HG03045 (cell line): ENCODE results near the gene GNB3.

Source experiments
- ATAC-seq: cut with Tn5 transposase; IDR thresholded peaks from one replicate; pipeline ENCODE4 v1.9.1; 2021; ENCODE audit warnings: mild to moderate bottlenecking, moderate library complexity; ENCODE audit not compliant: unreplicated experiment

The GNB3 gene

DNA sequence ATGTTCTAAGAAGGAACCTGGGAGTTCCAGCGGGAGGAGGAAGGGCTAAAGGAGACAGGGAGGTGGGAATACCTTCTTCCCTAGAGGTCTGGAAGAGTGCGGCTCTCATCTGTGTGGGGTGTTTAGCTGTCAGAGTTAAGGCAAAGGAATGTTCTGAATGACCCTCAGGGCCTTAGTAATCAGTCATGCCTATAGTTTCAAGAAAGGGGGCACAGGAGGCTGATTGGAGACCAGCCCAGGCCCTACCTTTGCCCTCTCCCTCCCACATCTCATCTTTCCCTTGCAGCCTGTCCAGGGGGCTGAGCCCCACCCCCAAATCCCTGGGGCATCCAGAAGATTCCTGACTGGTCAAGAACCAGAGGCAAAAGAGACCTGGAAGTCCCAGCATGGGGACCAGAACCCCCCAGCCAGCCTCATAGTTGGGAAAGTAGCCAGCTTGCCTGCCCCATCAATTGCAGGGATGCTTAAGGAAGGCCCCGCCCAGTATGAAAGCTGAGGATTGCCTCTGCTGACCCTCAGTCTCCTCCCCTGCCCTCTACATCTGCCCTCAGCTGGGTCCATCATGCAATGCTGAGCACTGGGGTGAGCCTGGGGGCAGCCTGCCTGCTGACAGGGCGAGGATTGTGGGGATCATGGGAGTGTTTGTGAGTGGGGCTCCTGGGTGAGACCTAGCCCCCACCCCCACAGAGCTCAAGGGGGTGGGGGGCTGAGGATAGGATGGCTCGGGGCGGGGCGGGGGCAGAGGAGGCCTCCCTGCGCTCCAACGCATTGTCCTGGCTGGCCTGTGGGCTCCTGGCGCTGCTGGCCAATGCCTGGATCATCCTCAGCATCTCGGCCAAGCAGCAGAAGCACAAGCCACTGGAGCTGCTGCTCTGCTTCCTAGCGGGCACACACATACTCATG, 17.3 kb upstream of the GNB3 start:
- ATAC-seq = no peak

DNA sequence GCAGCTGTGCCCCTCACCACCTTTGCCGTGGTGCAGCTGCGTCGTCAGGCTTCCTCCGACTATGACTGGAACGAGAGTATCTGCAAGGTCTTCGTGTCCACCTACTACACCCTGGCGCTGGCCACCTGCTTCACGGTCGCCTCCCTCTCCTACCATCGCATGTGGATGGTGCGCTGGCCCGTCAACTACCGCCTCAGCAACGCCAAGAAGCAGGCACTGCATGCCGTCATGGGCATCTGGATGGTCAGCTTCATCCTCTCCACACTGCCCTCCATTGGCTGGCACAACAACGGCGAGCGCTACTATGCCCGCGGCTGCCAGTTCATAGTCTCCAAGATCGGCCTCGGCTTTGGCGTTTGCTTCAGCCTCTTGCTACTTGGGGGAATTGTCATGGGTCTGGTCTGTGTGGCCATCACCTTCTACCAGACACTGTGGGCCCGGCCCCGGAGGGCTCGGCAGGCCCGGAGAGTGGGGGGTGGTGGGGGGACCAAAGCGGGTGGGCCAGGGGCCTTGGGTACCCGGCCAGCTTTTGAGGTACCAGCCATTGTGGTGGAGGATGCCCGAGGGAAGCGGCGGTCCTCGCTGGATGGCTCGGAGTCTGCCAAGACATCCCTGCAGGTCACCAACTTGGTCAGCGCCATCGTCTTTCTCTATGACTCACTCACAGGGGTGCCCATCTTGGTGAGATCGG, 16.5 kb upstream of the GNB3 start:
- ATAC-seq = no peak

DNA sequence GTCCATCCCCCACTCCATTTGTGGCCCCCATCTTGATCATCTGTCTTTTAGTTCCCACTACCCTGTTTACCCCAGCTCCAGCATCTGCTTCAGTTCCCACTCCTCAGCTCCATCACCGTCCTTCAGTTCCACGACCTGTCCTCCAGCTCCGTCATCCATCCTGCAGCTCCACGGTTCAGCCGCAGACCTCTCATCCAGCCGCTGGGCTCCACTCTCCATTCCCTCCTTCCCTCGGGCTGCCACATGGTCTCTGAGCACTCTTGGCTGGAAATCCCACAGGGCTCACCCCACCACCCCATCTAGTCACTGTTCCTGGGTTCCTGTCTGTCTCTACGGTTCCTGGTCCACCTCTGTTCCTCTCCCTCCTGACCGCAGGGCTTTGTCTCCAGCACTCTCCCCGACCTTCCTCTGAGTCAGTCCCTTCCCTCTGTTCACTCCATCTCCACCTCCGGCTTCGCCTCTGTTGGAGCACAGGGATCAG, 15.8 kb upstream of the GNB3 start:
- ATAC-seq = no peak

DNA sequence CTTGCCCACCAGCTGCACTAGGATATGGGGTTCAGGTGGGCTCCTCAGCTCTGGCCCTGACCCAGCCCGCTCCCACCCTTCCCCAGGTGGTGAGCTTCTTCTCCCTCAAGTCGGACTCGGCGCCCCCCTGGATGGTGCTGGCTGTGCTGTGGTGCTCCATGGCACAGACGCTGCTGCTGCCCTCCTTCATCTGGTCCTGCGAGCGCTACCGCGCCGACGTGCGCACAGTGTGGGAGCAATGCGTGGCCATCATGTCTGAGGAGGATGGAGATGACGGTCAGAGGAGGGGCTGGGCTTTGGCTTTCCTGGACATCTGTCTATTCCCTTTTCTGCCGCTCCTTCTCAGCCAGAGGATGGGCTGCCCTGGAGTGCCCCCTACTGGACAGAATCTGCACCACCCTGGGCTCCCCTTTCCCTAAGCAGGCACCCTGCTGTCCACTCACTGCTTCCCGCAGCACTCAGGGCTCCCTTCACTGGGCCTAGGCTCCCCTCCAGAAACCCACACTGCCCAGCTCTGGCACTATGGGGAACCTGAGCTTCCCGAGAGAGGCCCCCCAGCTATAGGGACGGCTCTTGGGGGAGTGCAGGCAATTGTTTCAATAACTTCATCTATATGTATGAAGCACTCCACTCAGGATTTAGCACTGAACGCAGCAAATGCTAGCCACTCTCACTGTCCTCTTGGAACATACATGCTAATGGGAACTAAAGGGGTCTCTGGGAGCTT, 15.2 kb upstream of the GNB3 start:
- no peak for ATAC-seq

DNA sequence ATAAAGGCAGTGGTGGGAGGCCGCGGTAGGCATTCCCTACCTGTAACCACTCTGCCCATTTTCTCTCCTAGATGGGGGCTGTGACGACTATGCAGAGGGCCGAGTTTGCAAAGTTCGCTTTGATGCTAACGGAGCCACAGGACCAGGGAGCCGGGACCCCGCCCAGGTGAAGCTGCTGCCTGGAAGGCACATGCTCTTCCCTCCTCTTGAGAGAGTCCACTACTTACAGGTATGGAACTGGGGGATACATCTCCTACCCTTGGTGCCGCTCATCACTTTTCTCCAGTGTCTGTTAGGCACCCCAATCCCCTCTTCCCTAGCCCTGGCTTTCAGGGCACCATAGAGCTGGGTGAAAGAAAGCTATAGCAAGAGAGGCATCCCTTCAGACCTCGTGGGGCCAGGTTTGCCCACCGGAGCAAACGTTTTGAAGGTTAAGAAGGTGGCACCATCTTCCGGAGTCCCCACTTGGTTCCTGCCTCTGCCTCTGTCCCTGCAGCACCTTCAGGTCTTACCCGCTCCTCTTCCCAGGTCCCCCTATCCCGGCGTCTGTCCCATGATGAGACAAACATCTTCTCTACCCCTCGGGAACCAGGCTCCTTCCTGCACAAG, 14.5 kb upstream of the GNB3 start:
- no peak for ATAC-seq

DNA sequence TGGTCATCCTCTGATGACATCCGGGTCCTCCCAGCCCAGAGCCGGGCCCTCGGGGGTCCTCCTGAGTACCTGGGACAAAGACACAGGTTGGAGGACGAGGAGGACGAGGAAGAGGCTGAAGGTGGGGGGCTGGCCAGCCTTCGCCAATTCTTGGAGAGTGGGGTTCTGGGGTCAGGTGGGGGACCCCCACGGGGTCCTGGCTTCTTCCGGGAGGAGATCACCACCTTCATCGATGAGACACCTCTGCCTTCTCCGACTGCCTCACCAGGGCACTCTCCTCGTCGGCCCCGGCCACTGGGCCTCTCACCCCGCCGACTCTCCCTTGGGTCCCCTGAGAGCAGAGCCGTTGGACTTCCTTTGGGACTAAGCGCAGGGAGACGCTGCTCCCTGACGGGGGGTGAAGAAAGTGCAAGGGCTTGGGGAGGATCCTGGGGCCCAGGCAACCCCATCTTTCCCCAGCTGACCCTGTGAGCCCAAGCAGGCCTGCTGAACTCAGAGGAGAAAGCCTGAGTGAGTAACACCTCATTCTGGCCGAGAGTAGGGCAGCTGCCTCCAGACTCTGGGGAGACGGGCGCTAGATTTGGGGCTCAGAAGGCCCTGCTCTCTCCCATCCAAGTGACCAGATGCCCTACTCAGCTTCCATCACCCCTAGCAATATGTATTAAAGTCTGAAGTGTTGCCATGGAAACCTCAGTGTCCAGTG, 13.8 kb upstream of the GNB3 start:
- ATAC-seq = no peak

DNA sequence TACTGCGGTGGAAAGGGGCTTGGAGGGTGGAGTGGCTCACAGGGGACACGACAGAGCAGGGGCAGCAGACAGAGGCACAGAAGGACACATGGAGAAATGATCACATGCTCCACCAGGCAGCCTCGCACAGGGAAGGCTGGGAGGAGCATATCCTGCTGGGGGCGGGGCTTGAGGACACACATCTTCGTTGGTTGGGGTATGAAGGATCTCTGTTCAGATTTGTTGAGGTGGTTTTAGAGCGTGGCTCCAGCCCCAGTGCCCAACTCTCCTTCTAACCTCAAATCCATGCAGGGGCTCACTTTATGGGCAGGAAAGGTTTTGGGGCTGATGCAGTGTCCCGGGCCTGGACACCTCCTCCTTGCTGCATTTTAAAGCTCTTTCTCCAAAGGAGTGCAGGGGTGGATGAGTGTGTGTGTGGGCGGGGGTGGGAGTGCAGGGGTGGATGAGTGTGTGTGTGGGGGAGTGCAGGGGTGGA, 13.3 kb upstream of the GNB3 start:
- no peak for ATAC-seq

DNA sequence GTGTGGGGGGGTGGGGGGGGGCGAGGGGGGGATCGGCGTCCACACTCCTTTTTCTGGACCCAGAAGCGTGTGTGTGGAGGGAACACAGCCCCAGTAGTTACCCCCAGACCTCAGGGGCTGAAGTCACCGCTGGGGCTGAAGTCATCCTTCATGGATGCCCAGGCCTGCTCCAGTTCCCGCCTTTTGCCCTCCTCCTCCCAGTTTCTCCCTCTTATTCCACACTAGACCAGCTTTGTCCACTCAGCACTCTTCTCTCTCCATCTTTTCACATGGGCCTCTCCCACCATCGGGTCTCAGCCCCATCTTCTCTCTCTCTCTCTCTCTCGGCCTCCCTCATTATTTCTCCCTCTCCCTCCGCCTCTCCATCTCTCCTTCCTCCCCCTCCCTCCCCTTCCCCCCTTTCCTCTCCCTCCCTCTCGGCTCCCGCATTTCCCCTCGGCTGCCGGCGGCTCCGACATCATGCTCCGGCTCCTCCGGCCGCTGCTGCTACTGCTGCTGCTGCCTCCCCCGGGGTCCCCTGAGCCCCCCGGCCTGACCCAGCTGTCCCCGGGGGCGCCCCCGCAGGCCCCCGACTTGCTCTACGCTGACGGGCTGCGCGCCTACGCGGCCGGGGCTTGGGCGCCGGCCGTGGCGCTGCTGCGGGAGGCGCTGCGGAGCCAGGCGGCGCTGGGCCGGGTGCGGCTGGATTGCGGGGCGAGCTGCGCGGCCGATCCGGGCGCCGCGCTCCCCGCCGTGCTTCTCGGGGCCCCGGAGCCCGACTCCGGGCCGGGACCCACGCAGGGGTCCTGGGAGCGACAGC, 12.5 kb upstream of the GNB3 start, which contains the start of gene P3H3:
P3H3 (plus strand) TSS at position 426 of the 799 bp plus-strand sequence; CDS start at position 460, 34 bp downstream.
- ATAC-seq = no peak

DNA sequence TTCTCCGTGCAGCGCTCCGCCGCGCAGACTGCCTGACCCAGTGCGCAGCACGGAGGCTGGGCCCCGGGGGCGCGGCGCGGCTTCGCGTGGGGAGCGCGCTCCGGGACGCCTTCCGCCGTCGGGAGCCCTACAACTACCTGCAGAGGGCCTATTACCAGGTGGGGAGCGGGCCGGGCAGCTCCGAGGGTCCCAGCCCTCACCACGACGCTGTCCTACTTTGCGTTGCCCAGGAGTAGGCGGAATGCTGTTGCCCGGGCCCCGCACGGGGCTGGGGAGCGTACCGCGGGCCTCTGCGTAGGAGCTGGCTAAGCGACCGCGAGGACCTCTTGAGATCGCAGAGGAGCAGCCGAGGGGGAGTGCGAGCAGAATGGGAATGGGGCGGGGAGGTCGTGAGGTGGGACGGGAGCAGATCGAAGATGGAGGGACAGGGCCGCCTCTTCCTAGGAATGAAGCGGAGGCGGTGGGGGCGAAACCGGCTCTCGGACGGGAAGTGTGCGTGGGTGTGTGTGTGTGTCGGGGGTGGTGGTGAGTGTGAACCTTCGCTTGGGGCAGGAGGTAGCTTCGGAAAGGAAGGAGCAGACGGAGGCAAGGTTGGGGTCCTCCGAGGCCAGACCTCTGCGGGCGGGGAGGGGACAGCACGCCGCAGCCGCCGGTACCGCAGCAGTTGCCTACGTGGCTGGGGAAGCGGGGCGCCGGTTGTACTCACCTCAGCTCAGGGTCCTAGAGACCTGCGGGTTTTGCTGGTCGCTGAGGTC, 11.8 kb upstream of the GNB3 start:
- no peak for ATAC-seq

DNA sequence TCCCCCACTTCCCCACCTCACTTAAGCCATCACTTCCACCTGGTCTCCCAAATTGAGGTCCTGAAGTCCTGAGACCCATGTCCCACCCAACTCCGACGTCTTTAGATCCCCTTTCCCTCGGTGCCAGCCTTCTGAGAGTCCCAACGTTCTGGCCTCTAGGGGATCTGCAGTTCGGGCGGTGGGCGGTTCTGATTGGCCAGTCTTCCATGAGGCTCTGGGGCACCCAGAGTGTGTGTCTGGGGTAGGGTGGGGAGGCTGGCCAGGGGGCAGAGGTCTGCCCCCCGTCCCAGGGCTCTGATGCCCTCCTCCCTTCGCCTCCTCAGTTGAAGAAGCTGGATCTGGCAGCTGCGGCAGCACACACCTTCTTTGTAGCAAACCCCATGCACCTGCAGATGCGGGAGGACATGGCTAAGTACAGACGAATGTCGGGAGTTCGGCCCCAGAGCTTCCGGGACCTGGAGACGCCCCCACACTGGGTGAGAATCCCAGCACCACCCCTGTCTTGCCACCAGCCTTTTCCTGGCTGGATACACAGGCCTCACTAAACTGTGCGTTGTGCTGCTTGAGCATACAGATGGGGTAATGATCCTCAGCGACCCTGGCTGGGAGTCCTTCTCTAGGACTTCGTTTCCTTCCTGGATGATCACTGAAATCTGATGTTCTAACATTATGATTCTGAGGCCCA, 11.0 kb upstream of the GNB3 start:
- no peak for ATAC-seq

DNA sequence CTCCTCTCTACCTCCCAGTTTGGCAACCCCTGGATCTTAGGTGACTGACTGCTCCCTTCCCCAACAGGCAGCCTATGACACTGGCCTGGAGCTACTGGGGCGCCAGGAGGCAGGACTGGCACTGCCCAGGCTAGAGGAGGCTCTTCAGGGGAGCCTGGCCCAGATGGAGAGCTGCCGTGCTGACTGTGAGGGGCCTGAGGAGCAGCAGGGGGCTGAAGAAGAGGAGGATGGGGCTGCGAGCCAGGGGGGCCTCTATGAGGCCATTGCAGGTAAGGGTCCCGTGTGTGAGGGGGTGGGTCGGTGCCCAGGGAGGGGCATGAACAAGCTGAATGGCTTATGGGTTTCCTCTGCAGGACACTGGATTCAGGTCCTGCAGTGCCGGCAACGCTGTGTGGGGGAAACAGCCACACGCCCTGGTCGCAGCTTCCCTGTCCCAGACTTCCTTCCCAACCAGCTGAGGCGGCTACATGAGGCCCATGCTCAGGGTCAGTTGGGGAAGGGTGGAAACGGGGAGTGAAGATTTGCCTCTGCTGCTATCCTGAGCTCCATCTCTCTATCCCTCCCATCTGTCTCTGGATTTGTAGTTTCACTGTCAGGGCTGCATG, 10.3 kb upstream of the GNB3 start:
- ATAC-seq = no peak

DNA sequence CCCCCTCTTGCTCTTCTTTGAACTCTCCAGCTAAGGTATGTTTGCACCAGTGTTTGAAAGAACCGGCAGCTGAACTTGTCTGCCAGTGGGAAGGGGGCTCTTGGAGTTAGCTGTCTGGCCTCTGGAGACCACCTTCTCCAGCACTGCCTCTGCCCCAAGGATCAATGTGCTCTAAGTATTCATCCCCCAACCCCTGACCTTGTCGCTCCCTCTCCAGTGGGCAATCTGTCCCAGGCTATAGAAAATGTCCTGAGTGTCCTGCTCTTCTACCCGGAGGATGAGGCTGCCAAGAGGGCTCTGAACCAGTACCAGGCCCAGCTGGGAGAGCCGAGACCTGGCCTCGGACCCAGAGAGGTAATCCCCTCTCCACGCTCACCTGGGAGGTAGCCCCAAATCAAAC, 9.7 kb upstream of the GNB3 start:
- ATAC-seq = no peak

DNA sequence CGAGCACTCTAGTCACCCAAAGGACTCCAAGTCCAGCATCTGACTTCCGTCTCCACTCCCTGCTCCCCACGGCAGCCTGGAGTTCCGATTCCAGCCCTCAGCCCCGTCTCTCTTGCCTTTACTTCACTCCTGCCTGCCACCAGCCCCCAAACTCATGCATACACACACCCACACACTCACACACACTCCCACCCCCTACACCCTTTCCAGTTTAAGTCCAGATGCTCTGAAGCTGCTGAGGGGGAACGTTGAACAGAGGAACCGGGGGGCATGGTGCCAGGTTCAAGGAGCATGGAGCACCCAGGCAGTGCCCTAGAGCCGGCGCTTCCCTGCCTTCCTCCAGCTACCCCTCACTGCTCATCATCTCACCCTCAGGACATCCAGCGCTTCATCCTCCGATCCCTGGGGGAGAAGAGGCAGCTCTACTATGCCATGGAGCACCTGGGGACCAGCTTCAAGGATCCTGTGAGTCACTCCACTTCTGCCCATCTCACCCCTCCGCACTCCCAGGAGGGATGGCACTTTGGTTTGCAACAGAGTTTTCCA, 9.2 kb upstream of the GNB3 start:
- ATAC-seq = no peak

DNA sequence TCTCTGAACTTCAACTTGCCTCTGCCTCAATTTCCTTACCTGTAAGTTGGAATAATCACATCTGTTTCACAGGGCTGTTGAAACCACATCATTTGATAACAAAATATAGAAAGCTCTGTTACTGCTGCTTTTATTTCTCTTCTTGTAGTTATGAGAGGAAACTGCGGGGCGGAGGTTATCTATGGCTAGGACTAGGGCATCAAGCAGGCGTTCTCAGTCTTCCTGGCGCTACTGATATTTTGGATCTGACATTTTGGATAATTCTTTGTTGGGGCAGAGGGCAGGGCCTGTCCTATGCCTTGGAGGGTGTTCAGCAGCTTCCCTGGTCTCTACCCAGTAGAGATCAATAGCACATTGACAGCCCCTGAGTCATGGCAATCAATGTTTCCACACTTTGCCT, 8.6 kb upstream of the GNB3 start:
- ATAC-seq = no peak

DNA sequence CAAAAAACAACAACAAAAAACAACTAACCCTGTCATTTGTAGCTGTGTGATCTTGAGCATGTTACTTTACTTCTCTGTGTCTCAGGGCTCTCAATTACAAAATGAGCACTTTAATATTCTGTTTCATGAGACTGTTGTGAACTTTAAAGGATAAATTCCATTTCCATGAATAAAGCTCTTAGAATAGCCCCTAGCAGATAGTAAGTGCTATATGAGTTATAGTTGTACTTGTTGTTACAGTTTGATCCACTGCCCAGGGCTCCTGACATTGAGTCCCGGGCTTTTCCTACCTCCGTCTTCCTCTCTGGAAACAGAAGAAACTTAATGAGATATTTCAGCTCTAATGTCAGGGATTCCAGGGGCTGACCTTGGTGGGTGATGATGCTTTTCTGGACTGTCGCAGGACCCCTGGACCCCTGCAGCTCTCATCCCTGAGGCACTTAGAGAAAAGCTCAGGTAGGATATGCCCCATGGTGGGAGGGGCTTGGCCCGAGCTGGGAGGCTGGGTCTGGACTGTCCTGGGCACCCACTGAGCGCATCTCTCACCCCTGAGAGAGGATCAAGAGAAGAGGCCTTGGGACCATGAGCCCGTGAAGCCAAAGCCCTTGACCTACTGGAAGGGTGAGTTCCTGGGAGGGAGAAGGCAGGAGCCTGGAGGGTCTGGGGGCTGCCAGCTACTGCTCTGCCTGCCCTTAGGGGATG, 7.4 kb upstream of the GNB3 start:
- ATAC-seq = no peak

DNA sequence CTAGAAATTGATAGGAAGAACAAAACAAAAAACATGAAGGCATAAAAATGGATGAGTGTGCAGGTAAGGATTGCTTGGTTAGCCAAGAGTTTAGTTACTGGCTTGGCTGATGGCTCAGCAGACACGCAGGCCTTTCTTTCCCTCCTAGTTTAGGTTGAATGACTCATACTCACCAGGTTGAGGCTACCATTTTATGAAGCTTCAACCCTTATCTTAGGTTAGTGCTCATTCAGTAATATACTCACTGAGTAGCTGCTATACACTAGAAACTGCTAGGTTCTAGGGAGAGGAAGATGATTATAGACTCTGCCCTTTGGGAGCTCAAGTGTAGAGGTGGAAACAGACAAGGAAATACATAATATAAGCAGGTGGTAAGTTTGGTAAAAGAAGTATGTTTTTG, 6.5 kb upstream of the GNB3 start:
- no peak for ATAC-seq

DNA sequence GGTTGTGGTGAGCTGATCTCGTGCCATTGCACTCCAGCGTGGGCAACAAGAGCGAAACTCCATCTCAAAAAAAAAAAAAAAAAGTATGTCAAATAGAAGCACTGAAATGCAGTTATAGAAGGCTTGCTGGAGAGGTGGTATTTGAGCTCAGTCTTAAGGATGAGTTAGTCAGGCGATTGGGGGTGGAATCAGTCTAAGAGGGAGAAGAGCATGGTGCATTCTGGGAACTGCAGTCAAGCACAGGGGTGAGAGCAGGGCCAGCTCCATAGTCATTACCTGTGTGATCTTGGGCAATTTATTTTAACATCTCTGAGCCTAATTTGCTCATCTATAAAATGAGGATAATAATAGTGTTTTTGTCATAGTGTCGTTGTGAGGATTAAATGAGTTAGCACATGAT, 5.9 kb upstream of the GNB3 start:
- no peak for ATAC-seq
